Liver (tissue), 3 donors: ENCODE results near the gene SP100.

ENCODE experiments used
- RAD21 ChIP-seq, 2 donors: IDR thresholded peaks; 2 replicates each; pipeline ENCODE4 v1.6.1; 2016; ENCODE audit warnings: antibody characterized with exemption in 2 of 2, mild to moderate bottlenecking in 2 of 2
- TAF1 ChIP-seq: conservative IDR thresholded peaks from 2 replicates; pipeline ENCODE4 v1.6.1; 2016; ENCODE audit warnings: antibody characterized with exemption, mild to moderate bottlenecking
- TF ChIP-seq, protein P1 (sequence below): fragments of 150-350 bp; IDR thresholded peaks from 2 replicates; pipeline ENCODE4 v1.5.1; 2017; ENCODE audit warnings: improper control_type of control experiment, low read depth, low read length; ENCODE audit not compliant: missing input control
- TF ChIP-seq, protein P2 (sequence below): IDR thresholded peaks from 2 replicates; pipeline ENCODE4 v1.6.1; 2016; ENCODE audit warnings: antibody characterized with exemption, mild to moderate bottlenecking
- TF ChIP-seq, protein P3 (sequence below): IDR thresholded peaks from 2 replicates; pipeline ENCODE4 v1.6.1; 2016; ENCODE audit warnings: antibody characterized with exemption
- TF ChIP-seq, protein P4 (sequence below): IDR thresholded peaks from 2 replicates; pipeline ENCODE4 v1.6.1; 2016; ENCODE audit warnings: antibody characterized with exemption
- donor health status: healthy.
- donor health status: healthy.

DNA sequence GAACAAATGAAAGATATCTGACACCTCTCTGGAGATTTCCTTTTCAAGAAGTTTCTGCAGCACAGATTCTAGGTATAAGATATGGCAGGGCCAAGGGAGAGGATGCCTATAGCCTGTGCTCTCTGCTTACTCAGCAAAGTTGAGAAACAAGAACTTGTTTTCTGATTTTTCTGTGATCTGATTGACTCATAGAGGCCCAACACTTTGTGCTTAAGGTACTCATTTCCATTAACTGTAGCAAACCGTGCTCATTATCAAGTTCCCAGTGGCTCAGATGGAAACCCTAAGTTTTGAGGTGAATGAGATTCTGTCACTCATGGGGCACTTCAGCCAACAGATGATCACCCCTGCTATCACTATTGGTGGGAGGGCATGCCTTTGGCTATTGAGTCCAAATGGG is 124.3 kb downstream of the SP100 start:
- TF ChIP-seq, protein P1, sequence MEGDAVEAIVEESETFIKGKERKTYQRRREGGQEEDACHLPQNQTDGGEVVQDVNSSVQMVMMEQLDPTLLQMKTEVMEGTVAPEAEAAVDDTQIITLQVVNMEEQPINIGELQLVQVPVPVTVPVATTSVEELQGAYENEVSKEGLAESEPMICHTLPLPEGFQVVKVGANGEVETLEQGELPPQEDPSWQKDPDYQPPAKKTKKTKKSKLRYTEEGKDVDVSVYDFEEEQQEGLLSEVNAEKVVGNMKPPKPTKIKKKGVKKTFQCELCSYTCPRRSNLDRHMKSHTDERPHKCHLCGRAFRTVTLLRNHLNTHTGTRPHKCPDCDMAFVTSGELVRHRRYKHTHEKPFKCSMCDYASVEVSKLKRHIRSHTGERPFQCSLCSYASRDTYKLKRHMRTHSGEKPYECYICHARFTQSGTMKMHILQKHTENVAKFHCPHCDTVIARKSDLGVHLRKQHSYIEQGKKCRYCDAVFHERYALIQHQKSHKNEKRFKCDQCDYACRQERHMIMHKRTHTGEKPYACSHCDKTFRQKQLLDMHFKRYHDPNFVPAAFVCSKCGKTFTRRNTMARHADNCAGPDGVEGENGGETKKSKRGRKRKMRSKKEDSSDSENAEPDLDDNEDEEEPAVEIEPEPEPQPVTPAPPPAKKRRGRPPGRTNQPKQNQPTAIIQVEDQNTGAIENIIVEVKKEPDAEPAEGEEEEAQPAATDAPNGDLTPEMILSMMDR, result no peak
- TF ChIP-seq RAD21 (IDR thresholded peaks at IDR 0.05), result no peak
- TF ChIP-seq, protein P2, sequence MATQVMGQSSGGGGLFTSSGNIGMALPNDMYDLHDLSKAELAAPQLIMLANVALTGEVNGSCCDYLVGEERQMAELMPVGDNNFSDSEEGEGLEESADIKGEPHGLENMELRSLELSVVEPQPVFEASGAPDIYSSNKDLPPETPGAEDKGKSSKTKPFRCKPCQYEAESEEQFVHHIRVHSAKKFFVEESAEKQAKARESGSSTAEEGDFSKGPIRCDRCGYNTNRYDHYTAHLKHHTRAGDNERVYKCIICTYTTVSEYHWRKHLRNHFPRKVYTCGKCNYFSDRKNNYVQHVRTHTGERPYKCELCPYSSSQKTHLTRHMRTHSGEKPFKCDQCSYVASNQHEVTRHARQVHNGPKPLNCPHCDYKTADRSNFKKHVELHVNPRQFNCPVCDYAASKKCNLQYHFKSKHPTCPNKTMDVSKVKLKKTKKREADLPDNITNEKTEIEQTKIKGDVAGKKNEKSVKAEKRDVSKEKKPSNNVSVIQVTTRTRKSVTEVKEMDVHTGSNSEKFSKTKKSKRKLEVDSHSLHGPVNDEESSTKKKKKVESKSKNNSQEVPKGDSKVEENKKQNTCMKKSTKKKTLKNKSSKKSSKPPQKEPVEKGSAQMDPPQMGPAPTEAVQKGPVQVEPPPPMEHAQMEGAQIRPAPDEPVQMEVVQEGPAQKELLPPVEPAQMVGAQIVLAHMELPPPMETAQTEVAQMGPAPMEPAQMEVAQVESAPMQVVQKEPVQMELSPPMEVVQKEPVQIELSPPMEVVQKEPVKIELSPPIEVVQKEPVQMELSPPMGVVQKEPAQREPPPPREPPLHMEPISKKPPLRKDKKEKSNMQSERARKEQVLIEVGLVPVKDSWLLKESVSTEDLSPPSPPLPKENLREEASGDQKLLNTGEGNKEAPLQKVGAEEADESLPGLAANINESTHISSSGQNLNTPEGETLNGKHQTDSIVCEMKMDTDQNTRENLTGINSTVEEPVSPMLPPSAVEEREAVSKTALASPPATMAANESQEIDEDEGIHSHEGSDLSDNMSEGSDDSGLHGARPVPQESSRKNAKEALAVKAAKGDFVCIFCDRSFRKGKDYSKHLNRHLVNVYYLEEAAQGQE, result no peak
- TF ChIP-seq, protein P3, sequence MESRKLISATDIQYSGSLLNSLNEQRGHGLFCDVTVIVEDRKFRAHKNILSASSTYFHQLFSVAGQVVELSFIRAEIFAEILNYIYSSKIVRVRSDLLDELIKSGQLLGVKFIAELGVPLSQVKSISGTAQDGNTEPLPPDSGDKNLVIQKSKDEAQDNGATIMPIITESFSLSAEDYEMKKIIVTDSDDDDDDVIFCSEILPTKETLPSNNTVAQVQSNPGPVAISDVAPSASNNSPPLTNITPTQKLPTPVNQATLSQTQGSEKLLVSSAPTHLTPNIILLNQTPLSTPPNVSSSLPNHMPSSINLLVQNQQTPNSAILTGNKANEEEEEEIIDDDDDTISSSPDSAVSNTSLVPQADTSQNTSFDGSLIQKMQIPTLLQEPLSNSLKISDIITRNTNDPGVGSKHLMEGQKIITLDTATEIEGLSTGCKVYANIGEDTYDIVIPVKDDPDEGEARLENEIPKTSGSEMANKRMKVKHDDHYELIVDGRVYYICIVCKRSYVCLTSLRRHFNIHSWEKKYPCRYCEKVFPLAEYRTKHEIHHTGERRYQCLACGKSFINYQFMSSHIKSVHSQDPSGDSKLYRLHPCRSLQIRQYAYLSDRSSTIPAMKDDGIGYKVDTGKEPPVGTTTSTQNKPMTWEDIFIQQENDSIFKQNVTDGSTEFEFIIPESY, result no peak
- TF ChIP-seq TAF1, result no peak
- TF ChIP-seq, protein P4, sequence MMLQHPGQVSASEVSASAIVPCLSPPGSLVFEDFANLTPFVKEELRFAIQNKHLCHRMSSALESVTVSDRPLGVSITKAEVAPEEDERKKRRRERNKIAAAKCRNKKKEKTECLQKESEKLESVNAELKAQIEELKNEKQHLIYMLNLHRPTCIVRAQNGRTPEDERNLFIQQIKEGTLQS, result no peak
